ENCODE data around the gene ZNF410.

DNA sequence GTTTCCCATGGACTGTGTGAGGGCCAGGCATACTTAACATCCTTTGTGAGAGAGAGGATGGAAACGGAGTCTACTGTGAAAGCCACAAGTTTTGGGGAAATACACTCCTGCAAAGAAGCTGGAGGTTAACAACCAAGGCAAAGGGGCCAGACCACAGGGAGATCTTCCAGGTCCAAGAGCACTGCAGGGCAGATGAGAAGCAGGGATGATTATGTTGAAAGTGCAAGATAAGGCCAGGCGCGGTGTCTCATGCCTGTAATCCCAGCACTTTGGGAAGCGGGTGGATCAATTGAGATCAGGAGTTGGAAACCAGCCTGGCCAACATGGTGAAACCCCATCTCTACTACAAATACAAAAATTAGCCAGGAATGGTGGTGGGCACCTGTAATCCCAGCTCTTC lies 78.6 kb downstream of the ZNF410 start:
- no peak for TF ChIP-seq POLR2A (IDR thresholded peaks at IDR 0.05)
- TF ChIP-seq, protein P1, sequence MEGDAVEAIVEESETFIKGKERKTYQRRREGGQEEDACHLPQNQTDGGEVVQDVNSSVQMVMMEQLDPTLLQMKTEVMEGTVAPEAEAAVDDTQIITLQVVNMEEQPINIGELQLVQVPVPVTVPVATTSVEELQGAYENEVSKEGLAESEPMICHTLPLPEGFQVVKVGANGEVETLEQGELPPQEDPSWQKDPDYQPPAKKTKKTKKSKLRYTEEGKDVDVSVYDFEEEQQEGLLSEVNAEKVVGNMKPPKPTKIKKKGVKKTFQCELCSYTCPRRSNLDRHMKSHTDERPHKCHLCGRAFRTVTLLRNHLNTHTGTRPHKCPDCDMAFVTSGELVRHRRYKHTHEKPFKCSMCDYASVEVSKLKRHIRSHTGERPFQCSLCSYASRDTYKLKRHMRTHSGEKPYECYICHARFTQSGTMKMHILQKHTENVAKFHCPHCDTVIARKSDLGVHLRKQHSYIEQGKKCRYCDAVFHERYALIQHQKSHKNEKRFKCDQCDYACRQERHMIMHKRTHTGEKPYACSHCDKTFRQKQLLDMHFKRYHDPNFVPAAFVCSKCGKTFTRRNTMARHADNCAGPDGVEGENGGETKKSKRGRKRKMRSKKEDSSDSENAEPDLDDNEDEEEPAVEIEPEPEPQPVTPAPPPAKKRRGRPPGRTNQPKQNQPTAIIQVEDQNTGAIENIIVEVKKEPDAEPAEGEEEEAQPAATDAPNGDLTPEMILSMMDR (IDR thresholded peaks at IDR 0.05), result no peak

Data from breast epithelium (tissue), 3 donors.